ENCODE data around the gene ANKS1B. TPM values are rescaled to one million over a fixed set of nuclear protein-coding genes. Genes with fewer than 3 reads are reported as not detected.

Gene ANKS1B
- total RNA-seq, 1 donor: 47.0 TPM

- no peak for DNase-seq (ENCODE audit: low read depth)
- no peak overlapping the region for H3K4me3 ChIP-seq (ENCODE audit: low read depth, low read length)
- TF ChIP-seq, protein P1, sequence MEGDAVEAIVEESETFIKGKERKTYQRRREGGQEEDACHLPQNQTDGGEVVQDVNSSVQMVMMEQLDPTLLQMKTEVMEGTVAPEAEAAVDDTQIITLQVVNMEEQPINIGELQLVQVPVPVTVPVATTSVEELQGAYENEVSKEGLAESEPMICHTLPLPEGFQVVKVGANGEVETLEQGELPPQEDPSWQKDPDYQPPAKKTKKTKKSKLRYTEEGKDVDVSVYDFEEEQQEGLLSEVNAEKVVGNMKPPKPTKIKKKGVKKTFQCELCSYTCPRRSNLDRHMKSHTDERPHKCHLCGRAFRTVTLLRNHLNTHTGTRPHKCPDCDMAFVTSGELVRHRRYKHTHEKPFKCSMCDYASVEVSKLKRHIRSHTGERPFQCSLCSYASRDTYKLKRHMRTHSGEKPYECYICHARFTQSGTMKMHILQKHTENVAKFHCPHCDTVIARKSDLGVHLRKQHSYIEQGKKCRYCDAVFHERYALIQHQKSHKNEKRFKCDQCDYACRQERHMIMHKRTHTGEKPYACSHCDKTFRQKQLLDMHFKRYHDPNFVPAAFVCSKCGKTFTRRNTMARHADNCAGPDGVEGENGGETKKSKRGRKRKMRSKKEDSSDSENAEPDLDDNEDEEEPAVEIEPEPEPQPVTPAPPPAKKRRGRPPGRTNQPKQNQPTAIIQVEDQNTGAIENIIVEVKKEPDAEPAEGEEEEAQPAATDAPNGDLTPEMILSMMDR (IDR thresholded peaks at IDR 0.05; ENCODE audit: insufficient read depth, low read length): no peak
Observed at GRCh38 chr12:99200711-99201384, 783.9 kb downstream of the ANKS1B start.

- no peak for DNase-seq (ENCODE audit: low read depth)
- TF ChIP-seq, protein P1 (IDR thresholded peaks at IDR 0.05; ENCODE audit: insufficient read depth, low read length): no peak
- no peak overlapping the region for H3K4me3 ChIP-seq (ENCODE audit: low read depth, low read length)
Observed at GRCh38 chr12:99195474-99195873, 789.3 kb downstream of the ANKS1B start.

DNA sequence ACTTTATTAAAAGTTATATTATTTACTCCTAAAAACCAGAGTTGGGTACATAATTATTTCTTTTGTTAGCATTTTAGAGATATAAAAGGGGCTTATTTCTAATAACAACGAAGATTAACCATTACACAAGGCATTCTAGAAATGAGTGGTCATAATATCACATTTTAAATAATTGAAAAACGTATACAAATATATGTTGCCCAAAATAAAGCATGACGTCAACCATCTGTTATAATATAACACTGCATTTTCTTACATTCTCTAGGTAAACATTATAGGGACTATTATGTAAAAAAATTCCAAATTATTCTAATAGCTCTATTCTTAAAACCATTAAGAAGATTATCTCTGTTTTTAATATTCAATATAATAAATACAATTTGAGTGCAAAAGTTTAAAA, 792.2 kb downstream of the ANKS1B start:
- DNase-seq (ENCODE audit: low read depth): no peak
- no peak overlapping the region for H3K4me3 ChIP-seq (ENCODE audit: low read depth, low read length)
- TF ChIP-seq, protein P1 (IDR thresholded peaks at IDR 0.05; ENCODE audit: insufficient read depth, low read length): no peak

DNA sequence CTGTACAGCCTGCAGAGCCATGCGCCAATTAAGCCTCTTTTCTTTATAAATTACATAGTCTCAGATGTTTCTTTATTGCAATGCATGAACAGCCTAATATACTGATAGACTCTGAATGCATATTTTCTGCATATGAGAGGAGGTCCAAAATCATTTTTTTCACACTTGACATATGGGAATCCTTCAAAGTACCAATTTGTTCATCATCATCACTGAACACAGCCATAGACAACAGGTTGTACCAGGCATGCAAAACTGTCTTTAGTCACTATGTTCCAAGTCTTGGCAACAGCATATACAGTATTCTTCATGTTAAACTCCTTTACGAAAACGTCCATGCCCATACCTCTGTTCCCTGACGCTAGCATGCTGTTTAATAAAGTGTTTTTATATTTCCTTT, 807.9 kb downstream of the ANKS1B start:
- TF ChIP-seq, protein P1 (IDR thresholded peaks at IDR 0.05; ENCODE audit: insufficient read depth, low read length): no peak
- no peak for DNase-seq (ENCODE audit: low read depth)
- no peak overlapping the region for H3K4me3 ChIP-seq (ENCODE audit: low read depth, low read length)

- TF ChIP-seq, protein P1 (IDR thresholded peaks at IDR 0.05; ENCODE audit: insufficient read depth, low read length): no peak
- no peak for DNase-seq (ENCODE audit: low read depth)
- no peak overlapping the region for H3K4me3 ChIP-seq (ENCODE audit: low read depth, low read length)
Observed at GRCh38 chr12:99170461-99170860, 814.3 kb downstream of the ANKS1B start.

- no peak overlapping the region for H3K4me3 ChIP-seq (ENCODE audit: low read depth, low read length)
- DNase-seq (ENCODE audit: low read depth): no peak
- TF ChIP-seq, protein P1 (IDR thresholded peaks at IDR 0.05; ENCODE audit: insufficient read depth, low read length): no peak
Observed at GRCh38 chr12:99170037-99170436, 814.7 kb downstream of the ANKS1B start.

DNA sequence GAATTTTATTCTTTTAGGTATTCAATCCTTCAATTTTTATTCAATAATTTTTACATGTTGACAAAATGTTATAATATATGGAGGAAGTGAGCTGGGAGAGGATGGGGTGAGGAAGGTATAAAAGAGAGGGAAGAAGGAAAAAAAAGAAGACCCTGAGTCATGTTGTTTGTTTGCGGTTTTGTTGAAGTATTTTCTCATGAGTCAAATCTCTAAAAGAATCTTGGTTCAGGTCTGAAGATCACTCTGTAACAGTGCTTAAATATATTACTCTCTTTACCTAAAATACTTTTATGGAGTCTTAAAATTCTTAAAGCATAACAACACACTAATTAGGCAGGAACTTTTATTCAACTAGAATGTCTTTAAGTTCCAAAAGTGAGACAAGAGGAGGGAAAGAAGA, 826.8 kb downstream of the ANKS1B start:
- no peak for DNase-seq (ENCODE audit: low read depth)
- H3K4me3 ChIP-seq (ENCODE audit: low read depth, low read length): no peak overlapping the region
- TF ChIP-seq, protein P1 (IDR thresholded peaks at IDR 0.05; ENCODE audit: insufficient read depth, low read length): no peak

Measured in fibroblast of the aortic adventitia (primary cell).